ENCODE data around the gene MESP2.

The MESP2 gene

DNA sequence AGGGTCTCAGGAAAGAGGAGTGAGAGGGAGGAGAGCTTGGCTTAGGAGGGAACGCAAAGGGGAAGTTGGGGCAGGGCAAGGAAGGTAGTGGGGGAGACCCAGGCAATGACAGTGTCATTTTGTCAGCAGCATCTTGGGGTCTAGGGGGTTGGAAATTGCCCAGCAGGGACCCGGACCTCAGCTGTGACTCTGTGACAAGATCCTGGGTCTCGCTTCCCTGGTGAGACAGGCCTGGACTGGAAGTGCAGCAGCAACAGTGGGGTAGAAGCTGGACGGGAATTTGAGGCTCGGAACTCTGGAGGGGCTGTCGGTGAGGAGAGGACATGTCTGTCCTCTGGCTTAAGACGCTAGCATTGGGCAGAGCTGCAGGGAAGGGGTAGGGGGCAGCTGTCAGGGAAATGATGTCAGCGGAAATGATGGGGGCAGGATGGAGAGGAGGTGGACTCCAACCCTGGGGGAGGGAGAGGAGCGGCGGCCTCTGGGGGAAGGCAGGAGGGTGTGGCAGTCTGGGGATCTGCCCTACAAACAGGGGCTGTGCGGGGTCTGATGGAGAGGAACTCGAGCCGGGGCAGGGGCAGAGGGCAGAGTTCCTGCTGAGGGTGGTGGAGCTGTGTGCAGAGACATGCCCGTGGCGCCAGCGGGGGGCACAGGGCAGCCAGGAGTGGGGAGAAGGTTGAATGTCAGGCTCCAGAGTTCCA, 26.2 kb downstream of the MESP2 start:
- DNase-seq (ENCODE audit: low spot score in 2 of 2) (no peak), ATAC-seq (replicated peaks; ENCODE audit: extremely low read depth, poor library complexity, severe bottlenecking) (no peak)
- no peak overlapping the region for H3K27ac Mint-ChIP-seq (ENCODE audit: low read depth)
- H3K4me1 Mint-ChIP-seq = no peaks in the 10 kb centered on the region
- H3K27me3 Mint-ChIP-seq = peaks cover 47% of the 10 kb centered on the region
- H3K9me3 Mint-ChIP-seq = peaks cover under 1% of the 10 kb centered on the region
- no peak overlapping the region for H3K4me3 Mint-ChIP-seq
- H3K36me3 Mint-ChIP-seq (ENCODE audit: insufficient read depth) = no peaks in the 10 kb centered on the region

GRCh38 chr15:89802986-89803824, 27.1 kb downstream of the MESP2 start:
- no peak for DNase-seq (ENCODE audit: low spot score in 2 of 2)
- H3K27ac Mint-ChIP-seq (ENCODE audit: low read depth) = no peak overlapping the region
- no peaks in the 10 kb centered on the region for H3K4me1 Mint-ChIP-seq
- no peaks in the 10 kb centered on the region for H3K9me3 Mint-ChIP-seq
- H3K27me3 Mint-ChIP-seq = peaks cover 47% of the 10 kb centered on the region
- no peaks in the 10 kb centered on the region for H3K36me3 Mint-ChIP-seq (ENCODE audit: insufficient read depth)
- no peak overlapping the region for H3K4me3 Mint-ChIP-seq
- no peak for ATAC-seq (replicated peaks; ENCODE audit: extremely low read depth, poor library complexity, severe bottlenecking)

DNA sequence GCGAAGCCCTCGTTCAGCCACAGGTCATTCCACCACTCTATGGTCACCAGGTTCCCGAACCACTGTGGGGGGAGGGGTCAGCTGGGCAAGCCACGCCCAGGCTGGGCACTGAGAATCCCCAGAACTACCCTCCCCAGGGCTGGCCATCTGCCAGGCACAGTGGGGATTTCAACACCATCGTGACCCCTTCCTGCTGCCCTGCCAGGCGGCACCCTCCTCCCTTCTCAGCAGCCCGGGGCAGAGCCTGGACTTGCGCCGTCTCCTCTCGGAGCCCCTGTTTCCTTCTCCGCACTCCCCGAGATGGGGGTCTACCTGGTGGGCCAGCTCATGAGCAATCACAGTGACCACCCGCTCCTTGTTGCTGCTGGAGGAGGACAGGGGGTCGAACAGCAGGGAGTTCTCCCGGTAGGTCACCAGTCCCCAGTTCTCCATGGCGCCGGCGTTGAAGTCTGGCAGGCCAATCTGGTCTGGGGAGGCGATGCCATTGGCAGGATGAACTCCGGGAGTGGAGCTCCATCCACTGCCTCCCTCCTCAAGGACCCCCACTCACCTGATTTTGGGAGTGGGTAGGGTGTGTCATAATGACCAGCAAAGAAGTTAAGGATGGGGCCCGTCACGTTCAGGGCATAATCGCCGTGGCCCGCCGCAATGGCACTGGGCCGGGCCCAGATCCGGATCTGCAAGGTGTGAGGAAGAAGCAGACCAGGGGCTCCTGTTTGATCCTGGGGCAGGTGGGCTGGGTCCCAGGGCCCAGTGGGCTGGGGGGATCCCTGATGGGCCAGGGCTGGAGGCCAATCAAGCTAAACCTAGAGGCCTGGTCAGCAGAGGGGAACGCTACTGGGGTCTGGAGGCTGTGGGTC, 28.0 kb downstream of the MESP2 start:
- Mint-ChIP-seq H3K9me3 (no peaks in the 10 kb centered on the region), H3K27me3 (peaks cover 45% of the 10 kb centered on the region), H3K27ac (ENCODE audit: low read depth) (no peak overlapping the region), H3K4me1 (no peaks in the 10 kb centered on the region), H3K4me3 (no peak overlapping the region), H3K36me3 (ENCODE audit: insufficient read depth) (no peaks in the 10 kb centered on the region)
- no peak for DNase-seq (ENCODE audit: low spot score in 2 of 2)
- ATAC-seq (replicated peaks; ENCODE audit: extremely low read depth, poor library complexity, severe bottlenecking) = no peak

DNA sequence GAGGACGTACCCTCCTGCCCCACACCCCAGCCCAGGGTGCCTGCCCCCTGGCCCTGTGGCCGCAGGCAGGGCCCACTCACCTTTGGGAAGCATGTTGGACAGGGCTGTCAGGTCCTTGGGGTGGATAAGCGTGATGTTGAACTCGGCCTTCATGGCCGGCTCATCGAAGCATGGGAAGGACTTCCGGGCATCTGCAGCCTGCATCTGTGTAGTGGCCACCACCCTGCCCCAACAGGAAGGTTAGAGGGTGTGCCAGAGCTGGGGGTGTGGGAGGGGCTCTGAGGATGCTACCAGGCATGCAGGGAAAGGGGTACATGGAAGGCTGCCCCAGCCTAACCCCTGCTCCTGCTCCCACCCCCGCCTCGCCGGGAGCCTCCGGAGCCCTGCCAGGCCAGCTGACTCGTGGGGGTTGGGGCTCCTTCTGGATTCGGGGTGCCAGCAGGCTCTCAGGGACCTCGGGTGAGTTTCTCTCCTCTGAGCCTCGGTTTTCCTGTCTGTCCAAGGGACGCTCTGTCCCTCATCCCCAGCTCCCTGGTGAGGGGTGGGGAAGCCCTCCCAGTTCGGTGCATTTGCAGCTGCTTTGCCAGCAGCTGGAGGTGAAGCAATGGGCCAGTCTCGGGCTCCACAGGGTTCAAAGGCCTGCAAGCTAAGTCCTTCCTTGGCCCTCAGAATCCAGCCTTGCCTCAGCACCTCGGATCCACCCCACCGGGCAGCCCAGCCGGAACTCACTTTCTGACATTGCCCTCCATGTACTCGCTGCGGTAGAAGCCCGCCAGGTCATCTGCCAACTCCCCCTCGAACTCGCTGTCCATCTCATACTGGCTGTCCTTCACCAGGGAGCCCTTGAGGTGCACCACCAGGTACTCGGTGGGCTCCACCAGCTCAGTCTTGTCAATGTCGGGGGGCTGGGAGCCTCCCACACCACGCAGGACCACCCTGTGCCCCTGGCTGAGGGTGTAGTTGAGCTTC, 29.4 kb downstream of the MESP2 start:
- no peak for ATAC-seq (replicated peaks; ENCODE audit: extremely low read depth, poor library complexity, severe bottlenecking)
- H3K9me3 Mint-ChIP-seq = no peaks in the 10 kb centered on the region
- DNase-seq (ENCODE audit: low spot score in 2 of 2) = no peak
- H3K4me1 Mint-ChIP-seq = no peaks in the 10 kb centered on the region
- H3K27ac Mint-ChIP-seq (ENCODE audit: low read depth) = no peak overlapping the region
- H3K27me3 Mint-ChIP-seq = peaks cover 31% of the 10 kb centered on the region
- H3K4me3 Mint-ChIP-seq = no peak overlapping the region
- no peaks in the 10 kb centered on the region for H3K36me3 Mint-ChIP-seq (ENCODE audit: insufficient read depth)

DNA sequence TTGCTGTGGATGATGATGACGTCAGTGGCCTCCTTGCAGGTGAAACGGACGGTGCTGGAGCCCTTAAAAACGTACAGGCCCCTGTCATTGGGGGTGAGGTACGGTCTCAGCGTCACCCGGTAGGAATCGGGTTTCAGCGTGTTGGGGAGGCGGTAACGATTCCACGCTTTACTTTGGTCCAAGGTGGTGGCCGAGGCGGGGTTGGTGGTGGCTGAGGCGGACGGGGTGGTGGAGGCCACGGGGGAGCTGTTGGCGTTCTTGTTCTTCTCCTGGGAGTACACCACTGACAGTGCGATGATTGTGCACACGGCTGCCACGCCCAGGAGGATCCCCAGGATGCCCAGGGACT, 30.1 kb downstream of the MESP2 start:
- Mint-ChIP-seq H3K9me3 (no peaks in the 10 kb centered on the region), H3K27ac (ENCODE audit: low read depth) (no peak overlapping the region), H3K4me1 (no peaks in the 10 kb centered on the region), H3K27me3 (peaks cover 25% of the 10 kb centered on the region), H3K36me3 (ENCODE audit: insufficient read depth) (no peaks in the 10 kb centered on the region), H3K4me3 (no peak overlapping the region)
- ATAC-seq (replicated peaks; ENCODE audit: extremely low read depth, poor library complexity, severe bottlenecking) (no peak), DNase-seq (ENCODE audit: low spot score in 2 of 2) (no peak)

- no peaks in the 10 kb centered on the region for H3K9me3 Mint-ChIP-seq
- H3K4me1 Mint-ChIP-seq = no peaks in the 10 kb centered on the region
- no peak overlapping the region for H3K4me3 Mint-ChIP-seq
- no peaks in the 10 kb centered on the region for H3K36me3 Mint-ChIP-seq (ENCODE audit: insufficient read depth)
- no peak for ATAC-seq (replicated peaks; ENCODE audit: extremely low read depth, poor library complexity, severe bottlenecking)
- peaks cover 21% of the 10 kb centered on the region for H3K27me3 Mint-ChIP-seq
- no peak overlapping the region for H3K27ac Mint-ChIP-seq (ENCODE audit: low read depth)
- DNase-seq (ENCODE audit: low spot score in 2 of 2) = no peak
These were observed 30.7 kb downstream of the MESP2 start for GRCh38 chr15:89806559-89807550.

DNA sequence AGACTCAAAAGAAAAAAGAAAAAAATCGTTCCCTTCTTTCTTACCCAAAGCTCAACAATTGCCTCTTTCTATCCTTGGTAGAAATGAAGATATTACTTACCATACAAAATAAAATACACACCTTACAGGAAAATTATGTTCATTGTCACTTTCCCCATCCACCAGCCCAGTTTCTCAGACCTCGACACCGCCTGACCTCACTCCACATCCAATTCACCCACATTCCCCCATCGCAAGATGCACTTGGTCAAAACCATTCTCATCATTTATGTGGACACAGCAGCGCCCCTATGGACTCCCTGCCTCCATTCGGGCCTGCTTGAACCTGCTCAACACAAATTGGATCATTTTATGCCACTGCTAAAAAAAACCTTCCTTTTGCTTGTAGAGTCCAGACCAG, 31.6 kb downstream of the MESP2 start:
- ATAC-seq (replicated peaks; ENCODE audit: extremely low read depth, poor library complexity, severe bottlenecking) = no peak
- no peak for DNase-seq (ENCODE audit: low spot score in 2 of 2)
- Mint-ChIP-seq H3K27ac (ENCODE audit: low read depth) (no peak overlapping the region), H3K9me3 (no peaks in the 10 kb centered on the region), H3K4me3 (no peak overlapping the region), H3K36me3 (ENCODE audit: insufficient read depth) (no peaks in the 10 kb centered on the region), H3K4me1 (no peaks in the 10 kb centered on the region), H3K27me3 (peaks cover 21% of the 10 kb centered on the region)

GRCh38 chr15:89808160-89808870, 32.2 kb downstream of the MESP2 start:
- H3K27me3 Mint-ChIP-seq = peaks cover 25% of the 10 kb centered on the region
- DNase-seq (ENCODE audit: low spot score in 2 of 2) (no peak), ATAC-seq (replicated peaks; ENCODE audit: extremely low read depth, poor library complexity, severe bottlenecking) (no peak)
- H3K4me1 Mint-ChIP-seq = no peaks in the 10 kb centered on the region
- no peak overlapping the region for H3K4me3 Mint-ChIP-seq
- H3K9me3 Mint-ChIP-seq = no peaks in the 10 kb centered on the region
- no peak overlapping the region for H3K27ac Mint-ChIP-seq (ENCODE audit: low read depth)
- H3K36me3 Mint-ChIP-seq (ENCODE audit: insufficient read depth) = no peaks in the 10 kb centered on the region

DNA sequence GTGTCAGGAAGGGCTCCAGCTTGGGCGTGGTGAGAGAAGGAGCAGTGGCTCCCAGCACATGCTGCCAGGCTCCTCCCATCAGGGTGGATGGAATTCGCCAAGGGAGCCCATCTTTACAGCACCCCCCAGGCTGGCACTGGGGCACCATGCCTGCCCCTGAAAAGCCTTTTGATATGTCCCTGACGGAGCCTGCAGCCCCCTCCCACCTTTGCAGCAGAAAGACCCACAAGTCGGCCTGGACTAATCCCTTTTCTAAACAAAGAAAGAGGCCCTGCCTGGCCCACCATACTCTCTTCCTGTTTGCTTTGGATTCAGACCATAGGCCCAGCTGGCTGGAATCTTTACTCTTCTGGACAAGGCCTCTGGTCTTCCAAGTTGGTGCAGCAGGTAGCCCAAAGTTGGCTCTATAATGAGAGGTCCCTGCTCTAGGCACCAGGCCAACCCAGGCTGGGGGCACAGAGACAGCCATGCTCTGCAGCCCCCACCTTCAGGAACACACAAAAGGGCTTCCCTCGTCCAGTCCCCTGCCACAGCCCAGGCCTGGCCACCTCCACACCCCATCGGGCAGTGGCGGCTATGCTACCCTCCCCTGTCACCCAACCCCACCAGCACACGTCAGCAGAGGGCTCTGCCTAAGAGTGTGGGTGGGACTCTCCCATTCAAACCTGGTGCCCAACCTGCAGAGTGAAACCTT, 33.1 kb downstream of the MESP2 start:
- H3K27me3 Mint-ChIP-seq = peaks cover 34% of the 10 kb centered on the region
- no peak overlapping the region for H3K27ac Mint-ChIP-seq (ENCODE audit: low read depth)
- no peaks in the 10 kb centered on the region for H3K36me3 Mint-ChIP-seq (ENCODE audit: insufficient read depth)
- H3K4me3 Mint-ChIP-seq = no peak overlapping the region
- no peak for DNase-seq (ENCODE audit: low spot score in 2 of 2)
- H3K9me3 Mint-ChIP-seq = no peaks in the 10 kb centered on the region
- no peak for ATAC-seq (replicated peaks; ENCODE audit: extremely low read depth, poor library complexity, severe bottlenecking)
- H3K4me1 Mint-ChIP-seq = no peaks in the 10 kb centered on the region

DNA sequence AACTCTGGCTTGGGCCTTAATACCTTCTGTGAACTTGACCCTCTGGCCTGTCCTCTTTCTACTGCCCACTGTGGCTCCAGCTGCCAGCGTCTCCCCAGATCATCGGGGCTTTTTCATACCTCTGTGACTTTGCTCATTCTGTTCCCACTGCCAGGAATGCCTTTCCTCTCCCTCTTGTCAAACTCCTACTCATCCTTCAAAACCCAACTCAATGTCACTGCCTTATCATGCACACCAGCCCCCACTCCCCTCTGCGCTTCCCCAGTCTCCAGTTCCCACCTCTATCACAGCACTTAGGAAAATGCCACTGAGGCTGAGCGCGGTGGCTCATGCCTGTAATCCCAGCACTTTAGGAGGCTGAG, 33.6 kb downstream of the MESP2 start:
- no peak overlapping the region for H3K4me3 Mint-ChIP-seq
- peaks cover 32% of the 10 kb centered on the region for H3K27me3 Mint-ChIP-seq
- H3K27ac Mint-ChIP-seq (ENCODE audit: low read depth) = no peak overlapping the region
- no peaks in the 10 kb centered on the region for H3K4me1 Mint-ChIP-seq
- no peak for DNase-seq (ENCODE audit: low spot score in 2 of 2)
- ATAC-seq (replicated peaks; ENCODE audit: extremely low read depth, poor library complexity, severe bottlenecking) = no peak
- H3K9me3 Mint-ChIP-seq = no peaks in the 10 kb centered on the region
- H3K36me3 Mint-ChIP-seq (ENCODE audit: insufficient read depth) = no peaks in the 10 kb centered on the region
